HG03095 (cell line): ENCODE results near the gene POLDIP2.

Experiments
- ATAC-seq: cut with Tn5 transposase; IDR thresholded peaks from one replicate; pipeline ENCODE4 v1.9.1; 2021; ENCODE audit warnings: moderate library complexity; ENCODE audit not compliant: unreplicated experiment

POLDIP2 gene, protein sequence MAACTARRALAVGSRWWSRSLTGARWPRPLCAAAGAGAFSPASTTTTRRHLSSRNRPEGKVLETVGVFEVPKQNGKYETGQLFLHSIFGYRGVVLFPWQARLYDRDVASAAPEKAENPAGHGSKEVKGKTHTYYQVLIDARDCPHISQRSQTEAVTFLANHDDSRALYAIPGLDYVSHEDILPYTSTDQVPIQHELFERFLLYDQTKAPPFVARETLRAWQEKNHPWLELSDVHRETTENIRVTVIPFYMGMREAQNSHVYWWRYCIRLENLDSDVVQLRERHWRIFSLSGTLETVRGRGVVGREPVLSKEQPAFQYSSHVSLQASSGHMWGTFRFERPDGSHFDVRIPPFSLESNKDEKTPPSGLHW

DNA sequence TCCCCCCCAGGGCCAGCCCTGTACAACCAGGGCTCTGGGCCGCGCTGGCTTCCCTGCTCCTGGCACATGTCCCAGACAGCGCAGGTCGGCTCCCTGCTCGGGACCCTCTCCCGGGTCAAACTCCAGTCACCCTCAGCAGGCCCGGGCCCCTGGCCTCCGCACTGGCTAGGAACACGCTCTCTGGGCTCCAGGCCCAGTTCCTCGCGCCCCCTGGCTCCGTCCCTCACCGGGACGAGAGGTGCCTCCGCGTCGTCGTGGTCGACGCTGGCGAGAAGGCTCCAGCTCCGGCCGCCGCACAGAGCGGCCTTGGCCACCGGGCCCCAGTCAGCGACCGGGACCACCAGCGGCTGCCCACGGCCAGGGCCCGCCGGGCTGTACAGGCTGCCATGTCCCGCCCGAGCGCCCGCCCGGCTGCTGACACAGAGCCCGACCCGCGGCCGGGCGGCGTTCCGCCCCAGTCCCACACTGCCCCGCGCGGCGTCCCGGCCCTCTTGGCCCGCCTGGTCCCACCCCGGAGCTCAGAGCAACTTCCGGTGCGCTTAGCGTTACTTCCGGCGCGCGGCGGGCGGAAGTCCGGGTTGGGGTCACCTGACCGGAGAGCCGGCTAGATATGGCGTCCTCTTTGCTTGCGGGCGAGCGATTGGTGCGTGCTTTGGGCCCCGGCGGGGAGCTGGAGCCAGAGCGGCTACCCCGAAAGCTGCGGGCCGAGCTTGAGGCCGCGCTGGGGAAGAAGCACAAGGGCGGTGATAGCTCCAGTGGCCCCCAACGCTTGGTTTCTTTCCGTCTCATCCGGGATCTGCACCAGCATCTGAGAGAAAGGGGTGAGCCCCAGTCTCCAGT lies at the start of gene POLDIP2:
Gene POLDIP2 (minus strand): TSS at position 467 of the 840 bp plus-strand sequence. CDS start 79 bp downstream, at position 388.
- peak; percentile 93 for ATAC-seq

DNA sequence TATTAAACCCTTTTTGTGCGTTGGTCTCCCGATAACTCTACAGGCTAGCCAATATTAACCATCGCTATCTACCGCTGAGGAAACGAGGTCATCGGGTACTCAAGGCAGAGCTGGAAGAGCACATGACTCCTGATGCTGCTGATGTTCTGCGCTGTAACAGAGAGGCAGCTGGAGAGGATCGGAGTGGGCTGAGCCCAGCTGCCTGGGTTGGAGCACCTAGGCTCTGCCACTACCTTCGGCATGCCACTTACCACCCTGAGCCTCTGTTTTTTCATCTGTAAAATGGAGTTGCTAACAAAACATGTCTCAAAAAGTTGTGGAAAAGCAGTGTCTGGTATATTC lies 49.1 kb upstream of the POLDIP2 start:
- no peak for ATAC-seq

DNA sequence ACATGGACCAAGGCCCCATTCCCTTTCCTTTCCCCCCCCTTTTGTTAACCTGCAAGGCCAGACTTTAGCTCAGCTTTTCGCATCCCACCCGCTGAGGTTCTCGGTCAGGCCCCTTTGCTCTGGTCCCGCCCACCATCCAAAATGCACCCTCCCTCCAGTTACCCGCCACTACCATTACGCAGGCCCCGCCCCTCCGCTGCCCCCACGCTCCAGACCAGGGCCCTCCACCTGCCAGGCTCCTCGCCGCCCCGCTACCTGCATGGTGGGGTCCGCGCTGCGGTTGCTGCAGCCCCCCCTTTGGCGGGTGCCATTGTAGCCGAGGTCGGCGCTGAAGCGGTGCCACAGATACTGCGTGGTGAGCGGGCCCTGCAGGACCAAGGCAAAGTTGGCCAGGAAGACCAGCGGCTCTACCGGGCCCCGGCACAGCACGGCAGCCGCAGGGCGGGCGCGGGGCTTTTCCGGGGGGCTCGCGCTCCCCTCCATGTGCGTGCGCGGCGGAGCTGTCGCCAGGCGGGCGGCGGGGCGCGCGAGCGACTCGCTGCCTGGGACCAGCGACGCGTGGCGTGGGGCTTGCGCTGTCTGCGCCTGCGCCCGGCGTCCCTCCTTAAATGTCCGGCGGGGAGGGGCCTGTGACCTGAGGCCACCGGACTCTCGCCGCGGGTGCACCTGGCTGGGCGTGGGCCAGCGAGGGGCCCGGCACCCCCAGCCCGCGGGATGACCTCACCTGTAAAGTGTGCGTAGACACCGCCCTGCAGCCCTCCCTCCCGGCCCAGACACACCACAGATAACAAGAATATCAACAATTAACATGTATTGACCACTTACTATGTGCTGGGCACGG lies 48.5 kb upstream of the POLDIP2 start, which contains the start of gene SLC46A1:
Gene SLC46A1 (minus strand): TSS at position 581 of the 841 bp plus-strand sequence. CDS start 98 bp downstream, at position 483.
- peak; percentile 68 for ATAC-seq

DNA sequence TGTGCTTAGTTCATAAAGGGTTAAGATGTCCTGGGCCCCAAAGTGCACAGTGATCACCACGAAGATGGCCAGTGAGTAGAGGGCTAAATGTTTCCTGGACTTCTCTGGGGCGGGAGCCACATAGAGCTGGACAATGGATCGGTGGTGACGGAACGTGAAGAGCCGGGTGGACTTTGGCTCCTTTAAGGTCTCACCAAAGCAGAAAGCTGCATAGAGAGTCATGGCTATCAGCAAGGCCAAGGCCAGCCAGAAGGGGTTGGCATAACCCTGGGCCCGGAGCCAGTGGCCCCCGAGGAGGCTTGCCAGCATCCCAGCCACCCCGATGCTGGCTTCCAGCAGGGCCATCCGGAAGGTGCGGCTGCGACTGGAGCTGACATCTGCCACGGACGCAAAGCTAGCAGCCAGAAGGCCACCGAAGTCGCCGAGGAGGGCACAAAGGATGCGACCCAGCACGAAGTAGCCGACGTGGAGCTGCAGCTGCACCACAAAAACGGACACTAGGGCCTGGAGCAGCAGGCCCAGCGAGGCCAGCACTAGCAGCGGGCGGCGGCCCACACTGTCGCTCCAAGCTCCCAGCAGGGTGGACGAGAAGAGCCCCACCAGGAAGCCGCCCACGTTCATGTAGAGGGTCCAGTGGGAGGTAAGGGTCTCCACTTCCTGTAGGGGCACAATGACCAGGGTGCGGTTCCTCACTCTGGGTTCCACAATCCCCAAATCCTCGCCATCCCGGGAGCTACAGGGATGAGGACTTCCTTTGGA lies 47.7 kb upstream of the POLDIP2 start:
- ATAC-seq: no peak

GRCh38 chr17:28404461-28404811 lies 47.1 kb upstream of the POLDIP2 start:
- ATAC-seq: no peak

- no peak for ATAC-seq
Measured at GRCh38 chr17:28404007-28404406, 46.7 kb upstream of the POLDIP2 start.

GRCh38 chr17:28402844-28403243 lies 45.5 kb upstream of the POLDIP2 start:
- ATAC-seq: no peak

- ATAC-seq: no peak
Measured at GRCh38 chr17:28402224-28402630, 44.9 kb upstream of the POLDIP2 start.

DNA sequence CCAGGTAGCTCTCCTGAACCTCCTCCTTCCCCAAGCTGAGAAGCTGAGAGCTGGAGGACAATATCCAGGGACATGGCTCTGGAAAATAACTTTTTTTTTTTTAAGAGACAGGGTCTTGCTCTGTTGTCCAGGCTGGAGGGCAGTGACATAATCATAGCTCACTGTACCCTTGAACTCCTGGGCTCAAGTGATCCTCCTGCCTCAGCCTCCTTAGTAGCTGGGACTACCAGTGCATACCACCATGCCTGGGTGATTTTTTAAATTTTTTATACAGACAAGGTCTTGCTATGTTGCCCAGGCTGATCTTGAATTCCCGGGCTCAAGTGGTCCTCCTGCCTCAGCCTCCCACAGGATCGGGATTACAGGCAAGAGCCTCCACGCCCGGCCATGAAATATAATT lies 42.5 kb upstream of the POLDIP2 start:
- no peak for ATAC-seq

- ATAC-seq: no peak
Measured at GRCh38 chr17:28398280-28398981, 41.1 kb upstream of the POLDIP2 start.

DNA sequence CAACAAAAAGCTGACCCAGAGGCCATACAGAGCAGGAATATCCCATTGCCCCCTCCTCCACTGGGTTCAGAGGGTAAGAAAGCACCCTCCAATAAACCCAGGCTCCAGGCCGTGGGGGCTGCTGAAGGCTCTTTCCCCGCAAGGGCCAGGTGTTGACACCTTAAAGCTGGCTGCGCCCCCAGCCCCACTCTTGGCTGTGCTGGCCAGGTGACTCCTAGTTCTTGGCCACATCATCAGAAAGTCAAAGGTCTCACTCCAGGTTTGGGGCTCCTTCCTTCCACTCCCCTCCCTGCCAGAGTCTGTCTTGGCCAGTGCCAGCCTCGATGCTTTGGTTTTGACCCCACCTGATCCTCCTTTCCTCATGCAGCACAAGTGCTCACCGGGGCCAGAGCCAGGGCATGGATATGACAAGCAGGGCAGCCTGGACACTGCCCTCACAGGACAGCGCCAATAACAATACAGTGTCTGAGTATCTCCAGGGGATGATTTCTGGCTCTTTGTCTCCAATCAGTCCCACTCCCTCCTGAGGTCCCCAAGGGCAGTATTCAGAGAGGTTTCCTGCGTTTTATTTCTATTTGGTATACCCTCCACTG lies 40.5 kb upstream of the POLDIP2 start:
- ATAC-seq: no peak

DNA sequence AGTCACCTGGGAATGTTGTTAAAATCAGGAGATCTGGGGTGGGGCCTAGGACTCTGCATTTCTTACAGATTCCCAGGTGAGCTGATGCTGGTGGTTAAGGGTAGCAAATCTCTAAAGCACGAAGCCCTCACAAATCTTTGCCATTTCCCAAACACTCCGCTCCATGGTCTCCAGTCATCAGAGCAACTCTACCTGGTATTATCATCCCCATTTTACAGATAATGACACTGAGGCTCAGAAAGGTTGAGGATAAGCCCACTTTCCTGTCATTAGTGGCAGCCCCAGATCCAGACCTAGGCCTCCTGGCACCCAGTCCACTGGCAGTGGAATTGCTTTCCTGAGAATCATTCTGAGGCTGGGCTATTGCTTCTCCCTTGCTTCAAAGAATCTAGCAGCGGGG lies 39.9 kb upstream of the POLDIP2 start:
- no peak for ATAC-seq

GRCh38 chr17:28396635-28397239 lies 39.4 kb upstream of the POLDIP2 start:
- ATAC-seq: no peak

DNA sequence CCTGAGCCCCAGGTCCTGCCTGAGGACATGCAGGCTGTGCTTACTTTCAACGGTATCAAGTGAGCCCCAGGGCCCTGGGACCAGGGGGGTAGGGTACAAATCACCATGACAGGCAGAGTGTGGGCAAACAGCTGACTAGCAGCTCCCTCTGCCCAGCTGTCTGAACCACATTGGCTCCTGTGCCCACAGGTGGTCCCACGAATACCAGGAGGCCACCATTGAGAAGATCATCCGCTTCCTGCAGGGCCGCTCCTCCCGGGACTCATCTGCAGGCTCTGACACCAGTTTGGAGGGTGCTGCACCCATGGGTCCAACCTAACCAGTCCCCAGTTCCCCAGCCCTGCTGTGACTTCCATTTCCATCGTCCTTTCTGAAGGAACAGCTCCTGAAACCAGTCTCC lies 38.6 kb upstream of the POLDIP2 start:
- no peak for ATAC-seq

DNA sequence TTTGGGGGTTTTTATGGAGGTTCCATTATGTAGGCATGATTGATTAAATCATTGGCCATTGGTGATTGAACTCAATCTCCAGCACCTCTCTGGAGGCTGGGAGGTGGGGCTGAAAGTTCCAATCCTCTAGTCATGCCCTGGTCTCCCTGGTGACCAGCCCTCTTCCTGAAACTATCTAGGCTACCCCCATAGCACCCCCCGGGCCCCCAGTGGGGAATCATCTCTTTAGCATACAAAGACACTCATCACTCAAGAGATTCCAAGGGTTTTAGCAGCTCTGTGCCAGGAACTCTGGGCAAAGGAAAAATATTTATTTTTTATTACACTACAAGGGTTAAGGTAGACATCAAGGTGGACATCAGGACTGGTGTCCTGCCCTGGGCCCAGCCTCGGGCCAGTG lies 38.1 kb upstream of the POLDIP2 start:
- no peak for ATAC-seq

DNA sequence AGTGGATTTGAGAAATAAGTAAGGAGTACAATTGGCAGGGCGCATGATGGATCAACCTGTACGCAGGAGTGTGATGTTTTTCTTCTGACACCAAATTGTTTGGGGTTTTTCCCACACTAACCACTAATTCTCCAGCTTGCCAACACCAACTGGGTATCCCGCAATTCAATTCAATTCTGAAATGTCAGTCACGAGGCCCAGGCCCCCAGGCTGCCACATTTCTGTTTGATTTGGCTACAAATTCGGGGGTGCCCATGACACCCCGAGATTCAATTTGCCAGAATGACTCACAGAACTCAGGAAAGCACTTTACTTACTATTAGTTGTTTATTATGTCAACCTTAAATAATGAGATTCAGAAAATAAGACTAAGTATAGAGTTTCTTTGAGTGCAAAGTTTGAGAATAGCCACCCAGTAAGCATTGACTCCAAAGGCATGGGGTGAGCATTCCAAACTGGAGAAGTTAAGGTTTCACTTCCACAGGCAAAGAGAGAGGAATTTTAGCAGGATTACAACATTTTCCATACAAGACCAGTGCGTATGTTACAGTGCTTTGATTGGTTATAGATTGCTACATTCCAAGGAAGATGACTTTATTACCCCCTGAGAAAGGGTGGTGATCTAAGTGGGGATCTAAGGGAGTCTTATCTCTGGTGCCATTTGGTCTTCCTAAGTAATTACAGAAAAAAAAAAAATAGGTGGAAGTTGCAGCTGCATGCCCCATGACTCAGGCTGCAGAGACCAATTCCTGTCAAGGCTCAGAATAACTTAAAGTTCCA lies 37.2 kb upstream of the POLDIP2 start:
- ATAC-seq: no peak

DNA sequence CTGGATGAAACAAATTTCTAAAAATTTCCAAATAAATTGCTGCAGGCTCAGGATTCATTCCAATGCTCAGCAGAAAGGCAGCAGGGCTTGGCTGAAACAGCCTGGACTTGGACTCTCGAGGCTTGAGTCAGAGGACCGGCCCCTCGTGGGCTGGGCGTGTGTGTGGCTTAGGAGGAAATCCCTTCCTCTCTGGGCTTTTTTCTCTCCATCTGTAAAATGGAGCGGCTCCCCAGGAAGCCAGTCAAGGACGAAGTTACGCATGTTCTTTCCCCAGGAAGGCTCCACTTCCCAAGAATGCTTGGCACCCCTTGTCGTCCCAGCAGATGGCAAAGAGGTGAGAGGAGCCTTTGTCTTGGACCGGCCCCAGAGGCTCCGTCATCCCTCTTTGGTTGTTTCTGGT lies 35.2 kb upstream of the POLDIP2 start:
- ATAC-seq: no peak

DNA sequence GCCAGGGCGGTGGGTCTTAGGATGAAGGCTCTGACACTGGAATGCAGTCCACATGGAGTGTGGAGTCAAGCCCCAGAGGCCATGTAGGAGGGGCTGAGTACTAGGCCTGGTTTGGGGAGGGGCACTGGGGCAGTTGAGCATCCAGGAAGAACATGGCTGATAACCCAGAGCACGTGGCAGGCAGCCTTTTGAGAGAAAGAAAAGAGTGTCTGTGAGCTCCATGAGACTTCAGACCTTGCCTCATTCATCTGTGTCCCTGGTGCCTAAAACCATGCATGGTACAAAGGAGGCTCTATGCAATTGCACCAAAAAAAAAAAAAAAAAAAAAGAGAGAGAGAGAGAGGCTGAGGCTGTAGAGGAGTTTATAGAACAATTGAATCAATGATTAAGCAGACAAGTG lies 34.1 kb upstream of the POLDIP2 start:
- no peak for ATAC-seq
